DMS114 treated with DMSO at 0.1 percent for 48 hours (cell line): ENCODE data around the gene PTPRN2.

ENCODE experiments used
- DNase-seq: peaks from one replicate; lab custom pipeline; 2025; ENCODE audit not compliant: unreplicated experiment; lab: John Stamatoyannopoulos, UW

The PTPRN2 gene

DNA sequence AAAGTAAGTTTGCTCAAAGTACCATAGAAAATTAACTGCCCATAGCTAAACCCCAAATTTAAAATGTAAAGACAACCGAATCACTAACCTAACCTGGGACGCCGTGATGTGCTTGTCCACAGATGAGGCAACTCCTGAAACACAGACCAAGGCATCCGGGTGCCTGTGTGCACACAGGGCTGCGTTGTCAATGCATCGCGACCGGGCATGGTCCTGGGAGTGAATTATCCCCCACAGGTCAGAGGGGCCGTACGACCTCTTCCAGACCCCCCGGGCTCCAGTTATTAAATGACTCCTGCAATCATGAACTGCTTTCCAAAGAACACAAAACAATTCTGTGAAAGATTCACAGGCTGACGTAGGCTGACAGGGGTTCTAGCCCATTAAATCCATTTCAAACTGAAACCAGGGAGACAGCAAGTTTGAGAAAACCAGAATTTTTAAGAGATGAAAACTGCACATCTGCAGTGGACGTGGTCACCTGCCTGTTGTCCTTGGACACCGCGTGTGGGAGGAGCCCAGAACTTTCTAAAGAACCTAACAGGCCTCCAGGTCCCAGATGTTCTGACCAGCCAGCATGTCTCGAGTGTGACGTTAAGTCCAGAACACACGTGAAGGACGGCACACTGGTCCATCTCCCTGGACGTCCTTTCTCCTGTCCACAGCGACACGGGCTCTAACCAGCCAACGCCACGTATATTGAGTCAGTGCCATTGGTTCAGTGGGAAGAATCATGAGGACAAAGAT lies 953.0 kb downstream of the PTPRN2 start:
- no peak for DNase-seq

DNA sequence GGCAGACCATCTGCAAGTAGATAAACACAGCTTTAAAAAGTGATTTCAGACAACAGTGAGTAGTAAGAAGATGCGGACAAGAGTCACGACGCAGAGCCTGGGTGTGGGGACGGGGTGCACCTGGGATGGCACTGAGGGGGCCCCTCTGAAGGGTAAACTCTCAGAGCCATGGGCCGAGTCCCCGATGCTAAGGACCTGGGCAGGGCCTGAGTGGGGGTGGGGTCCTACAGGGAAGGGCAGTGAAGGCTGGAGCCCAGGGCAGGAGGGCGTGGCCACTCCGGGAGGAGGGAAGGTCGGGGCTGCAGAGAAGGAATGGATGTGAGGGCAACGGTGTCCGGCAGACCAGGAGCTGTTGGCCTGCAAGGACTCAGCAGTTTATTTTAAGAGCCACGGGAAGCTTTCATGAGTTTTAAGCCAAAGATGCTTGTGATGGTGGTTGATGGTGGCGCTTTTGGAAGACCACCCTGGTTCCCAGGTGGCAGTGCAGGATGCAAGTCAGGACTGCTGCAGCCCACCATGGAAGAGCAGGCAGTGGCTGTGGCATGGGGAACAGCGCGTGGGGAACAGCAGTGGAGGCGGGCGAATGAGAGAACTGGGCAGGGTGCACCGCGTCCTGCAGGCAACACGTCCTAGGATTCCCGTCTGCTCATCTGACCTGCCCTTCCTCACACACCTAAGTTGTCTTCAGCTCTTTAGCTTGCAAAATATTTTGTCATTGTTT lies 954.0 kb downstream of the PTPRN2 start:
- no peak for DNase-seq

DNA sequence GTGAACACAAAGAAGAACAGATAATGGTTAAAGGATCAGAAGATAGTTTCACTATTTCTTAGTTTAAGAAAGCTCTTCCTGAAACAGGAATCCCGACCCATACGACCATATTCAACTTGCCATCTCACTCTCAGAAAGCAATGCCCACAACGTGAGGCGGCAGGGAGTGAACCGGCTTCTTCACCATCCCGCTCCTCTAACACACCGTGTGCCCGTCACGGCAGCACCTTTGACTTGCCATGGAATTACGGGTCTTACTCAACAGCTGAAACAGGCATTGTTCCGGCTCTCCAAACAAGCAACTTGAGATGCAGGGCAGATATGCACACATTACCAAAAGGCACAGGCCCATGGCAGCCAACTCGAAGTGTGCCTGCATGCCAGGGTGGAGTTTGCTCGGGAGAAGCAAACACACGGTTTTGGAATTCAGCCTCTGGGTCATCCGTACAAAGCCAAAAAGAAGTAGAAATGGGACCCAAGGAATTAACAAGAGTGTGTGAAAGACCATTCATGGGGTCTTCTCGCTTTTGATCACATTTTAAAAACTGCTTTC lies 957.2 kb downstream of the PTPRN2 start:
- DNase-seq, result no peak

DNA sequence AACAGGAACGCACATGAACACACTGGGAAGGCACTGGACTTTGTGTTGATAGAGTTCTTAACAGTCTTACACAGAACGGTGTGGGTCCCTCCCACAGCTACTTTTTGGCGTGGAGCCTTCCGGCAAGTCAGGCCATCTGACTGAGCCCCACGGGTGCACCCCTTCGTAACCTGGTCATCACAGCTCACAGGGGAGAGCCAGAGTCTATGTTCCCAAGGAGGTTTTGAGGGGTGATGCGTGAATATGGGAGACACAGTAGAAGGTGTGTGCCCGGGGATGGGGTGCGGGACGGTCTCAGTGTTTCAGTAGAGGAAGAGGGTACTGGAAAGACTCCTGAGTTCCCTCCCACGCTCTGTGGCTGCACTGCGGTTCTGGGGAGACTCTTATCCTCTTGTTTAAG lies 959.2 kb downstream of the PTPRN2 start:
- no peak for DNase-seq

DNA sequence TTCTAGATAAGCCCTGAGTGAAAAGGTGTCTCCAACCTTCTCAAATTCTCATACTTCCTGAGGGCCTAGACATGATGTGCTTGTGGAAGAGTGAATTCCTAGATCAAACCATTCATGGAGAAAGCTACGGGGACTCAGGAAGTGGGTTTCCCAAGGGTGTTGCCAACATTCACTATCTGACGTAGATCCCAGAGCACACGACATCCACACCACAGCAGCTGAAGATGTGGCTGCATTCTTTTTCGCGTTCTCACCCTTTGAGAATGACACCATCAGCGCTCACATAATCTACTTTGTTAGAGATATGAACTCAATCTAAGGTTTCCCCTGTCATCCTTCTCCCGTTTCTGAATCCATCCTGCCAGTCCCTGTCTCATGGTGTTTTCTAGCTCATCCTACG lies 960.0 kb downstream of the PTPRN2 start:
- no peak for DNase-seq

DNA sequence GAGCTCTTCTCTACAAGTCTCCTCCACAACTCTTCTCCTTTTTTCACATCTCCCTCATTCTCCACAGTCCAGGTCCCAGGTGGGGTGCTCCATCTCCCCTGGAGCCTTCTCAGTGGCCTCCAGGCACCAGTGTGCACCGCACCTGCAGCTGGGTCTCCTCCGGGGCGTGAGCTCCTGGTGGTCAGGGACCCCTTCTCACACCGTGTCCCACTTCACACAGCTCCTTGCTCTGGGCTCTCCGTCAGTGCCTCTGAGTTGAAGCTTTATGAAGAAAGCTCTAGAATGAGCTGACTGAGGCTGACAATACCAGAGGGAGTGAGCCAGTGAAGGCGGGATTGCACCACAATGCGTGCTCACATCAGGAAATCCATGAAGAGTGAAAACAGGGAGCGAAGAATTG lies 960.6 kb downstream of the PTPRN2 start:
- no peak for DNase-seq

DNA sequence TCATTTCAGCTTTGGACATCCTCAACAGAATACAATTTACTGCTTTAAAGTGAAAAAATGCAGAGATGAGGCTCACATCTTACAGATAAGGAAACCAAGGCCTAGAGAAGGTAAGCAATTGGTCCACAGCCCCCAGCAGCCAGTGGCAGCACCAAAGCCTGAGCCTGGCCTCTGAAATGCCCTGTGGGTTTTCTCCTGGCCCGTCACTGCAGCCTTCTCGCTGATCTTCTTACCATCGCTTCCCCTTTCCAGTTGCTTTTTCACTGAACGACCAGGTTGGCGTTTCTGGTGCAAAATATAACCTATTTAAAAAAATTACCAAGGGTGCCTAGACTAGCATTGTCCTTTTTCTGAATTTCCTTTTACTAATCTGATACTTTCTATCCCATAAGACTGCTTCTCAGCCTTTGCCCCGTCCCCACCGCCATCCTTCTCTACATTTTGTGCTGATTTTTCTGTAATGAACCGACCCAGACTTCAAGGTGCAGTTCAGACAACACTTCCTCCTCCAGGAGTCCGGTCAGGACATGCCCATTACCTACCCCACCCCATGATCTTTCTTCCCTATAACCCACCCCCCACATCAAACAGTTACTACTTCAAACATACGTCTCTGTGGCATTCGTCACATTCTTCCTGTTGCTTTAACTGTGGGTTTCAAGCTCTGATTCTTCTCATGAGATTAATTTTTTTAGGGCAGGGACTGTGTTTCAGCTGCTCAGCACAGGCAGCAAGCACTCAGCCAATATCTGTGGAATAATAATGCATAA lies 961.5 kb downstream of the PTPRN2 start:
- DNase-seq, result no peak

DNA sequence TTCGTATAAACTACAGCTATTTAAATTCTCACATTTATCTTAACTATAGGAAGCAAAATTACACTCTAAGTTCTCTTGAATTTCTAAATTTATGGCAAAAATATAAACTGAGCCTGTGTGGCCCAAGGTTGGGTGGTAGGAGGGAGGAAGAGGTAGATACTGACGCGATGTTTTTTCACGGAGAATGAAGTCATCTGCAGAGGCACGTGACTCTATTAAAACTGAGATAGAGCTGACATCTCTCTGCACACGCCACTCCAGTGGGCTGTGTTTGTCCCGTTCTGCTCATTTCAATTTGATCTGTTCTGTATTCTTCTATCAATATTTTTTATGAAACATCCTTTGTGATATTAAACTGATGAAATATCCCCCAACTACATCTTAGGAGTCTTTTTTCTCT lies 964.1 kb downstream of the PTPRN2 start:
- DNase-seq, result no peak

DNA sequence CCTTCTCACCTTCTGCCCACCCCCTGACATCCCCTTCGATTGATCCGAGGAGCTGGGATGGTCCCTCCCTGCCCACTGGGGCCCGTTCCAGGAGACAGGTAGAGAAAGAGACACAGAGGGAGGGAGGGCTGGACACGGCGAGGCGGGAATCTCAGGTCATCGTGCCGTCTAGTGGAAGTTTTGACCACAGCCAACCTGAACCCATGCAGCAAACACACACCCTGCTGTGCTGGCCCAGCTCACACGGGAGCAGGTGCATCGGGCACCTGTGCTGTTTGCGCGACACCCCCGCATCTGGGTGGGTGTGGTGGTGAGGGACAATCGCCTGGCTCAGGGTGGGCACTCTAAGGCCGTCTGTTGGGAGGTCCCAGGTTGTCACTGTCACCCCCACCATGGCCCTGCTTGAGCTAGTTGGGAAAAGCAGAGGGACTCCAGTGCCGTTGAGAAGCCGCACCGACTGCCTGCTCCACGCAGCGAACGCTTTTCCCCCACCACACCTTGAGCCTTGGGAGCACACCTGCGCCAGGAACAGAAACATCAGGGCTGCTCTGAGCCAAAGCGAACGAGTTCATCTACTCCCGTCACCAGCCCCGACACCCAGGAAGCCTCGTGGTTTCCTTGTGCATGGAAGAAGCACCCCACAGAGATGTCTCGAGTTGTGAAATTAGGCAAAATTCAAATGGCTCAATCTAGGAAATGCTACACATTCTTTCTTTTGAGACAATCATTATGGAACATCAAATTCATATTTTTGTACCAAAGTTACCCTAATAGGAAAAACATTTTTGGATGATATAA lies 965.0 kb downstream of the PTPRN2 start:
- no peak for DNase-seq

DNA sequence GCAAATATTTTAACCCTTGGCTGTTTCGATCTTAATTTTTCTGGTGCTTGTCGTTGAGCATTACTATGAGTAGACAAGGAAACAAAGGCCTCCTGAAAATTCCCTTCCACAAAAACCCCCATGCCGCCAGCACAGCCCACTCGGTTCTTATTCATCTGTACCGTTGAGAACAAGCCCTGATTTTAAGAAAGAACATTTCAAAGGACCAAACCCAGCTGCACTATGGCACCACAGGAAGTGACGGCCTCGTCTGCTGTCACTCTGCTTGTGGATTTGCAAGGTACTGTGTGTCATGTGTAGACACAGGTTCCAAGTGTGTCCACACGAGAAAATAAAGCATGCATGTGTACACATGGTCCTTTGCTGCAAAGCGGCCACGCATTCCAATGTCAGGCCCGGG lies 965.6 kb downstream of the PTPRN2 start:
- DNase-seq, result no peak

DNA sequence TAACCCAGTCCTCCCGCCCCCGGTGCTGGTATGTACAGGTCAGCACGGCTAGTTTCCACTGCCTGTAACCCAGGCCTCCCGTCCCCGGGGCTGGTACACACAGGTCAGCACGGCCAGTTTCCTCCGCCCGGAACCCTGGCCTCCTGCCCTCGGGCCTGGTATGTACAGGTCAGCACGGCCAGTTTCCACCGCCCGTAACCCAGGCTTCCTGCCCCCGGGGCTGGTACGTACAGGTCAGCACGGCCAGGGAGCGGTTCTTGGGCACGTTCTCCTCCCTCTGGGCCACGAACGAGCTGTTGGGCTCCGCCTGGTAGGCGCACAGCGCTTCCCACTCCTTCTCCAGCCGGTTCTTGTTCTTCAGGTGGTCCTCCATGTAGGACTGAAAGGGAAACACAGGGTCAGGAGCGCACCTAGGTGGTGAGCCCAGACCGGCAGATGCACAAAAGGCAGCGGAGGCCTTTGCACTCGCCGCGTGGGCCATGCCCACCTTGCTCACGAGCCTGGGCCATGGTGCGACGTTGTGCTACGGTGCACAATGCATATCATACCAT lies 966.4 kb downstream of the PTPRN2 start:
- no peak for DNase-seq

DNA sequence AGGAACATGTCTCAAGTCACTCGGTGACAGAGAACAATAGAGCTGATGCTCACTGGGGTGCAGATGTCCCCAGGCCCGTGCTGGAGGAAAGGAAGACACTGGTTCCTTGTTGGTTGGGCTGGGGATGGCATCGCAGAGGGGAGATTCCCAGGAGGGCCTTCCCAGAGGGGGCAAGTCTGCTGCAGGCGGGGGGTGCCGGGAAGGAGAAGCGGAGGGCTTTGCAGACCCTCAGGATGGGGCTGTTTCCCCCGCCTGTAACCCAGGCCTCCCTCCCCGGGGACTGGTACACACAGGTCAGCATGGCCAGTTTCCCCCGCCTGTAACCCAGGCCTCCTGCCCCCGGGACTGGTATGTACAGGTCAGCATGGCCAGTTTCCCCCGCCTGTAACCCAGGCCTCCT lies 967.0 kb downstream of the PTPRN2 start:
- DNase-seq, result no peak

DNA sequence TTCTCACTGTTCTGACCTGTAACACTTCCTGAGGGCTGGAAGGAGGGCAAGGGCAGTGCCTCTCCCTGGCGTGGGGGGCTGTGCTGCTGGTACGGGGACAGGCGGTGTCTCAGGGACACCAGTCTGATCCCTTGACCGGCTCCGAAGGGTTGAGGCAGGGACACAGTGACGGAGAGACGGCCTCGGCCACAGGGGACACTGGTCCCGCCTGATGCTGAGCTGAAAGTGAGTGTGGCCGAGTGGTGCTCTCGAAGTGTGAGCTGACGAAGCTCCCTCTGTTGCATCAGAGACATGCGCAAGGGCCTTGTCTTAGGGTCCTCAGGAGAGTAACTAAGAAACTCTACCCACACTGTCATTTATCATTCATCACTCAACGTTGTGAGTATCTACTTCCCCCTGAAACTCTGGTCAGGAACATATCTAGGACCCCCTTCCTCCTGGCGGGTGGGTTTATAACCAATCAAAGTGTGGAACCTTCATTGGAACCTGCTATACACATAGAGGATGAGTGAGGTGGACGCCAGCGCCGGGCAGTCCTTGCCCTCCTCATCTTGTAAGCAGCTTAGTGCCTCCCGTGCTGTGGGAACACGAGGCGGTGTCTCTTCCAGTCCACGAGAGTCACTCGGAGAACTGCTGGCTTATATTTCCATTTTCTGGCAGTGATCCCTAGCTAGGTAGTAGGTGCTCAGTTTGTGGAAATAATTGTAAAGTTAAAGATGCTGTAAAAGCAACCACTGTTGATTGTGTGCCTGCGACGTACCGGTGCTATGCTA lies 967.7 kb downstream of the PTPRN2 start:
- no peak for DNase-seq

DNA sequence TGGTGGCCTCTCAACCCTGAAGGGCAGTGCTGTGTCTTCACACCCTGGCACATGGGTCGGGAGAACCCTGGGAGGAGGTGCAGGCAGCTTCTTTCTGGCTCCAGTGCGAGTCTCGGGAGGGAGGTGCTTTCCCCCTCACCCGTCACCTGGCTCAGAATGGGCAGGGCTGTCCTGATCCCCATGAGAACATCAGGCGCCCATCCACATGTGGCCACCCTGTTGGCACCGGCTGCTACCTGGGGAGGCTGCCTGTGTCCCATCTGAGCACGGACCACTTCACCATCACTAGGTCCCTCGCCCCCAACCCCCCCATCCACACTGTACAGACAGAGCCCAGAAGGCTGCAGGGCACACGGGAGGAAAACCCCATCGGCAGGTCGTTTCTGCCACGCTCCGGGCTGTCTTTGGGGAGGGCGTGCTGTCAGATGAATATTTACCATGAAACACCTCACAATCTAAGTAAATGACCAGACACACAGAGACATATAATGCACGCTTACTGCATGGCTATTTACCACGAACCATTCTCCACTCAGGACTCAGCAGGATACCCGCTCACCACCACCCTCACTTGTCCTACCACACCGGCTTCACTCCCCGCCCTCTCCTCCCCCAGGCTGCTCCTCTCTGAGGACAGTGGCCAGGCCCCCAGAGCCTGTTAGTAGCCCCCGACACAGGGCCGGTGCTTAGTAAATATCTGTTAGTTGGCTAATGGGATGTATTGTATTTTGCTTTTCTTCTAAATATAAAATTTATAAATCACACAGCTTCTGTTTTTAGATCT lies 968.6 kb downstream of the PTPRN2 start:
- no peak for DNase-seq

DNA sequence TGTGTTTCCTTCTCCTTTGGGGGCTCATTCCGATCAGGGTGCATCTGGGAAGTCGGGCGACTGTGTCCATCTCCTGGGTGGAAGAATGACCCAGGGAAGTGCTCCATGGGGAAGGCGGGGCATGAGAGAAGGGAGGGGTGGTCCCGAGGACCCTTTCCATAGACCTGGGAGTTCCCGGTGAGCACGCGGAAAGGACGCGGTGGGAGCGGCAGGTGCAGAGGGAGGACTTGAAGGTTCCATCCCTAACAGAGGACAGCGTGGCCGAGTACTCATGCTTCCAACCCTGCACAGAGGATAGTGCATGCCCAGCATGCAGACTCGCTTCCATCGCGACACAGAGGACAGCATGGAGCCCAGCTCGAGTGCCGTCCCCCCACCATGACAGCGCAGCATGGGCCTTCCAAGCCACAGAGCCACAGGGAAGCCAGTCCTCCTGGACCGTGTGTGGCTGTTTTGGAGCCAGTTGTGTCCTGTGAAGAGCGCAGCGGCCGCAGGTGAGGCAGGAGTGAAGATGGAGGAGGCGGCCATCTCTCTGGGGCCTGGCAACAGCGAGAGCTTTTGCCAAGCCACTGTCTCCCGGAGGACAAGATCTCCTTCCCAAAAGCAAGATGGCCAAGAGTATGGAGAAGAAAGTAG lies 969.4 kb downstream of the PTPRN2 start:
- no peak for DNase-seq

DNA sequence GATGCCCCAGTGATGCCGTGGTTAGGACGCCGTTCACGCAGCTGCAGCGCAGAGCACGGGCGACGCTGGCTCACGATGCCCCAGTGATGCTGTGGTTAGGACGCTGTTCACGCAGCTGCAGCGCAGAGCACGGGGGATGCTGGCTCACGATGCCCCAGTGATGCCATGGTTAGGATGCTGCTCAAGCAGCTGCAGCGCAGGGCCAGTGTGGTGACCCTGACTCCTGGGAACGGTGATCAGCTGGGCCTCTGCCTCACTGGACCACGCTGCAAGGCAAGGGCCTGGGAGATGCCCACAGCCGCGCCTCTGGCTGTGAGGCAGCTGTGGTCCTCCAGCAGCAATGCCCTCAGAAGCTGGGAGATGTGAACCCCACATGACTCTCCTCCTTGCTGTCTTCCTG lies 970.2 kb downstream of the PTPRN2 start:
- DNase-seq, result no peak

DNA sequence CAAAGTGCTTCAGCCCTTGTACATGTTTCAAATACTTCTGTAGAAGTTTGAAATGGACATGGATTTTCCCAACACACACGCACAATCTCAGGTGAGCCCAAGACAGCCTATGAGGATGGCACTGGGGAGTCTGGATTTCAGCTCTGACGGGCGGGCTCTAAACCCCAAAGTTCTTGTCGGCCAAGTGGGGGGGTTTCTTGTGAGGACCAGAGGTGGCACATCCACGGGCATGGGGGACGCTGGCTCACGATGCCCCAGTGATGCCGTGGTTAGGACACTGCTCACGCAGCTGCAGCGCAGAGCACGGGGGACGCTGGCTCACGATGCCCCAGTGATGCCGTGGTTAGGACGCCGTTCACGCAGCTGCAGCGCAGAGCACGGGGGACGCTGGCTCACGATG lies 970.7 kb downstream of the PTPRN2 start:
- DNase-seq, result no peak

DNA sequence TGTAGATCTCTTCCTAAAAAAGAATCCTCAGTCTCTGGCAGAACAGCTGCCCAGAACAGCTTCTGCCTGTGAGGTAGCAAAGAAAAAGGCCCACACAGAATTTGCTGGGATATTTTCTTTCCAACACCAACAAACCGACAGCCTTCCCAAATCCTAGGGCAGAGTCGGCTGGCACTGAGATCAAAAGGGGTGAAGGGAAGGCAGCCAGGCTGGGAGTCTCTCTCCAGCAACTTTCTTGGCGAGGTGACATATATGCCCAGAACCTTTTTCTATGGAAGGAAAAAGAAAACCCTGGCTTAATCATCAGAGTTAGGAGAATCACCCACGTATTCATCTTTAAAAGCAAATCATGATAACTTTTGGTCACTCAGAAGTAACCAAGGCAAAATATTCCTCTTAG lies 971.2 kb downstream of the PTPRN2 start:
- no peak for DNase-seq

DNA sequence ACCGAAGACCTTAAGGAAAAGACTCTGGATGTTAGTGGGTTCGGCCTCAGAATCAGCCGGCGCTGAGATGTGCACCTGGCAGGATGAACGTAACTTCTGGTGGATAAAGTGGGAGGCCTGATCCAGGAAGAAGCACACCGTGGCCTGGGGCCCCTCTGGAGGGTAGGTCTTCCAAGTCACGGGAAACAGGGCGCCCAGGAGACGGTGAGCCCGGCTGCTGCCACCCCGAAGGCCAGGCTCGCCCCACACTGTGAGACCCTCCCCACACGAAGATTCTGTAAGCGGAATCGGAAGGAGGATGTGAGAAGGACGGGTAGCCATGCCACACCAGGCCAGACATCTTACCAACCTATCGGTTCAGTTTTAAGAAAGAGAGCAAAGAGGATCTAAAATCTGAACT lies 971.8 kb downstream of the PTPRN2 start:
- no peak for DNase-seq
